BE2C (cell line): Measurements from ENCODE around the gene PHF21A.

ENCODE experiments used
- DNase-seq: peaks from one replicate; pipeline ENCODE4 v3.0.0-alpha.2; 2020
- H3K27me3 ChIP-seq: fragments of 250-450 bp; sonication (Bioruptor Pico); 2 replicates; pipeline ENCODE4 v1.5.1; 2020; ENCODE audit warnings: mild to moderate bottlenecking
- H3K36me3 ChIP-seq: fragments of 250-450 bp; sonication (Bioruptor Pico); 2 replicates; pipeline ENCODE4 v1.5.1; 2020; ENCODE audit warnings: mild to moderate bottlenecking
- H3K4me1 ChIP-seq: fragments of 250-450 bp; sonication (Bioruptor Pico); 2 replicates; pipeline ENCODE4 v1.5.1; 2020
- H3K4me3 ChIP-seq: 2 replicates; pipeline ENCODE4 v1.5.1; 2011; ENCODE audit warnings: low read depth, low read length
- H3K9me3 ChIP-seq: fragments of 250-450 bp; sonication (Bioruptor Pico); 2 replicates; pipeline ENCODE4 v1.5.1; 2020
- TF ChIP-seq, protein P1 (sequence below): IDR thresholded peaks from 2 replicates; pipeline ENCODE4 v1.5.1; 2012; ENCODE audit warnings: mild to moderate bottlenecking, low read depth, low read length

Gene PHF21A

DNA sequence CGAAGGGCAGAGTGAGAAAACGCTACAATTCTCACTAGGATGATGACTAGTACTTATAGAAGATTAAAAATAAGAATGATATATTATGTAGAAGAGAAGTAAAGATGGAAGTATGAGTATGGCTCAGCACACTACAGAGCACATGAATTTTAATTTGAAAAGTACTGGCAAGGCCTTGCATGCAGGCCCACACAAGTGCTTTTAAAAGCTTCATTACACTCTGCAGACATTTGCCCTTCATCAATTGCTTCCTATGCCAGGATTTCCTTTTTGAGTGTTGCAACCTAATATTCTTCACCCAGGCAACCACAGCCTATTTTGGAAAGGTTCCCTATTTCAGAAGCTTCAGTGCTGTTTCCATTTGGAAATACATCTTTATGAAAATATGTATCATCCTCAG, 117.7 kb downstream of the PHF21A start:
- Histone ChIP-seq H3K4me3 (no peak overlapping the region), H3K27me3 (no peaks in the 10 kb centered on the region), H3K4me1 (no peaks in the 10 kb centered on the region), H3K36me3 (no peaks in the 10 kb centered on the region), H3K9me3 (no peaks in the 10 kb centered on the region)
- TF ChIP-seq, protein P1, sequence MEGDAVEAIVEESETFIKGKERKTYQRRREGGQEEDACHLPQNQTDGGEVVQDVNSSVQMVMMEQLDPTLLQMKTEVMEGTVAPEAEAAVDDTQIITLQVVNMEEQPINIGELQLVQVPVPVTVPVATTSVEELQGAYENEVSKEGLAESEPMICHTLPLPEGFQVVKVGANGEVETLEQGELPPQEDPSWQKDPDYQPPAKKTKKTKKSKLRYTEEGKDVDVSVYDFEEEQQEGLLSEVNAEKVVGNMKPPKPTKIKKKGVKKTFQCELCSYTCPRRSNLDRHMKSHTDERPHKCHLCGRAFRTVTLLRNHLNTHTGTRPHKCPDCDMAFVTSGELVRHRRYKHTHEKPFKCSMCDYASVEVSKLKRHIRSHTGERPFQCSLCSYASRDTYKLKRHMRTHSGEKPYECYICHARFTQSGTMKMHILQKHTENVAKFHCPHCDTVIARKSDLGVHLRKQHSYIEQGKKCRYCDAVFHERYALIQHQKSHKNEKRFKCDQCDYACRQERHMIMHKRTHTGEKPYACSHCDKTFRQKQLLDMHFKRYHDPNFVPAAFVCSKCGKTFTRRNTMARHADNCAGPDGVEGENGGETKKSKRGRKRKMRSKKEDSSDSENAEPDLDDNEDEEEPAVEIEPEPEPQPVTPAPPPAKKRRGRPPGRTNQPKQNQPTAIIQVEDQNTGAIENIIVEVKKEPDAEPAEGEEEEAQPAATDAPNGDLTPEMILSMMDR = no peak
- DNase-seq = no peak

DNA sequence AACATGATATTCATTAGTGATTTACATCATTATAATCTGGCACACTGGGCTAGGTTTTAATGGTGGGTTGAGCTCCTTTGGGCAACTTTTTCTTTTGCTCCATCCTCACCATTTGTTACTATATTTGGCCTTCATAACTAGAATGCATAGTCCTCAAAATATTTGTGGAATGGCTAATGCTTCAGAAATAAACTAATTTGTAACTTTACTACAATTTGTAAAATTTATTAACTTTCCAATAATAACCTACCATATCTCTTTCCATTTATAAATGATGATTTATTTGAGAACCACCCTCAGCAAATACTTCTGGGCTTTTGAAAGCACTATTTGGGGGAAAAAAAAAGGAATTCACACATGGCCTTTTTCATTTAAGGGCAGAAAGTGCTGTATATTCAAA, 119.1 kb downstream of the PHF21A start:
- Histone ChIP-seq H3K9me3 (no peaks in the 10 kb centered on the region), H3K4me3 (no peak overlapping the region), H3K4me1 (peaks cover 5% of the 10 kb centered on the region; the same call in 1 of the 2 replicates), H3K27me3 (no peaks in the 10 kb centered on the region), H3K36me3 (no peaks in the 10 kb centered on the region)
- TF ChIP-seq, protein P1 = no peak
- DNase-seq = no peak

DNA sequence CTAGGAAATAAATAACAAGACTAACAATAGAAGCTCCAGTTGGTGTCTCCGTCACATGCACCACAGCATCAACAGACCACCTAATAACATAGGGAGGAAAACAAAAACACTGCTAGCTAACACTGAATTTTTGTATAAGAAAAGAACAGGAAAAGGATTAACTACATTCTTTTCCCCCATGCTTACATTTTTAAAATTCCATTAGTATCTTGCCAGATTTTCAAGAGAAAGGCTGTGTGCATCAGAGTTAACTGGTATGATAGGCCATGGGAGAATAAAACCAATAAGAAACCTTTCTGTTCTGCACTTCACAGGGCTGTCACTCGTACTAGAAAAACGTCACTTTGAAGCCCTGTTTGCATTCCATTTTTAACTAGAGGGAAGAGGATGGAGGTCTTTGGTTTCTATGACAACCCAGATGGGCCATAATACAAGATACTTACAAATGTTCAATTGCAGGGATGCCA, 119.8 kb downstream of the PHF21A start:
- Histone ChIP-seq H3K27me3 (no peaks in the 10 kb centered on the region), H3K4me1 (peaks cover 5% of the 10 kb centered on the region; the same call in 1 of the 2 replicates), H3K4me3 (no peak overlapping the region), H3K36me3 (no peaks in the 10 kb centered on the region), H3K9me3 (no peaks in the 10 kb centered on the region)
- DNase-seq = no peak
- TF ChIP-seq, protein P1 = no peak

DNA sequence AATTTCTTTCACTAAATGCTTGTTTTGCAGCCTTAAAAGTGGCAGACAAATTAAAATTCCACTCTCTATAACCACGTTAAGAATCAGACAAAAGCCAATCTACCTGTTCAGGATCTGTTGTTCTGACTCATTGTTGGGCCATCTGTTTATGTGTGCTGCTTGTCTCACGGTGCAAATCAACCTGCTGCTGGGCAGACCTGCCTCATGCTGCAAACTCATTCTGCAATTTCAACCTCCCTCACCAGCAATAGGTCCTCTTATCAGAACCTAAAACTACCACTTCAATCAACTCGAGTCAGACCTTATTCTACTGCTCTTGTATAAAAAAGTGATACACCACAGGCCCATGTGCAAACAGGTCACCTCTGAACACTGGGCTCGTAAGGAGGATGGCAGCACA, 123.7 kb downstream of the PHF21A start:
- Histone ChIP-seq H3K4me3 (no peak overlapping the region), H3K36me3 (no peaks in the 10 kb centered on the region), H3K27me3 (no peaks in the 10 kb centered on the region), H3K4me1 (peaks cover 19% of the 10 kb centered on the region), H3K9me3 (no peaks in the 10 kb centered on the region)
- TF ChIP-seq, protein P1 = no peak
- DNase-seq = no peak

DNA sequence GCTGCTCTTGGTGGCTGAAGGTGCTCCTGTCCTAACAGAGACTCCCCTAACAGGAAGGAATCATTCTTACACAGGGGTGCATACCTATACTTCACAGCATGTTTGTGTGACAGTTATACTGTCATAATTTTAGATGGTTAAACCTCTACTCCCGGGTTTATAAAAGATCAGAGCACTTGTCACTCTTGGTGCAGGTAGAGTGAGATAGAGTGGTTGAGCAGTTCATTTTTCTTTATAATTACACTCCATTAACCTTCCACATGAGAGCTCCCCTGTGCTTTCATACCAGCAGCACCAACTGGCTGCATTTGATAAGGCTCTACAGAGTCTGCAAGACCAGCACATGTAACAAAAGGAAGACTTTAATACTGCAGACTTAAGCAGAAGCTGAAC, 125.9 kb downstream of the PHF21A start:
- H3K9me3 ChIP-seq = no peaks in the 10 kb centered on the region
- H3K27me3 ChIP-seq = no peaks in the 10 kb centered on the region
- no peaks in the 10 kb centered on the region for H3K36me3 ChIP-seq
- no peak overlapping the region for H3K4me3 ChIP-seq
- peaks cover 19% of the 10 kb centered on the region for H3K4me1 ChIP-seq
- DNase-seq = no peak
- TF ChIP-seq, protein P1 = no peak

DNA sequence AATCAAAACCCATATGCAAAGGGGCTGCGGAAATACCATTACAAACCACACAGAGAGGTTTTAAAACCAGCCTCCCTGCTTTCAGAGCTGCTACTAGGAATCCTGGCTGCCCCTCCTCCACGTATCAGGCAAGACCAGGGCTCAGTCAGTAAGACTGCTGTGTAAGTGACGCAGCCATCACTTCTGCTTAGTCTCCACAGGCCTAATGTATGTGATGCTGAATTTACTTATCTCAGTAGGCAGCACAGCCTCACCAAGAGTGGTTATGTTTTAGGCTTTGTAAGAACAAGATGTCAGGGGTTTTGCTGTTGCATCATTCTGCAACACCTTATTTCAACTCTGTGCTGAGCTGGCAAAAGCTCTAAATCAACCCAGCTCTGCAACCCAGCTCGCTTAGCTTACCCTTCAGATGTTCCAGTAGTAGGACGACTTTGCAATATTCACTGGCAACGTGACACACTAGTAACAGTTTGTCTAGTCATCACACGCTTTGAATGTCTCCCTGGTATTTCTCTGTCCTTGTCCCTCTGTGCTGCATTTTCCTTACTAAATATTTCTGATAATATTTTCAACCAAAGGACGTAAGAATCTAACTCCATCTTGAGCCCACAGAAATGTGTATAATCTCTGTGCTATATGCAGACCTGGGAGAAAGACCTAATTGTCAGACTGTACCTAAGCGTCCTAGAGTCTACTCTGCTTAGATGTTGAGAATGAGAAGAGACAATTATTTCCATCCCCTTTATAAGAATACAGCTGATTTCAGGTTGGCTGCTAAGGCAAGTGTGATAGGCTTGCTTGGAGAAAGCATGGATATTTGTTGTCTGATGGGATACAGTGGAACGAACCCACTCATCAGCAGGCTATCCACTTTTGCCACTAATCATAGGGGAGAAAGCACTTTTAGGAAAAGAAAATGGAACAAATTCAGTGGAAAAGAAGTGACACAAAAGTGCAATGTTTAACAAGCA, 126.6 kb downstream of the PHF21A start:
- Histone ChIP-seq H3K9me3 (no peaks in the 10 kb centered on the region), H3K36me3 (no peaks in the 10 kb centered on the region), H3K4me3 (no peak overlapping the region), H3K27me3 (no peaks in the 10 kb centered on the region), H3K4me1 (peaks cover 19% of the 10 kb centered on the region)
- TF ChIP-seq, protein P1 = no peak
- DNase-seq = peak; percentile 59
